Keratinocyte (primary cell): ENCODE measurements around the gene TNNC1. TPM values are rescaled to one million over a fixed set of nuclear protein-coding genes. Genes with fewer than 3 reads are reported as not detected.

Experiments
- DNase-seq: peaks from one replicate; pipeline ENCODE4 v3.0.0-alpha.2; 2011; ENCODE audit warnings: low read depth, missing footprints, low spot score
- FAIRE-seq: peaks from 2 replicates; lab custom pipeline; 2011; peaks lifted over from hg19 to GRCh38; lab: Jason Lieb, UNC
- H2AFZ ChIP-seq: 2 replicates; pipeline ENCODE4 v1.6.0; 2012; ENCODE audit warnings: low read length, control low read depth, inconsistent platforms; ENCODE audit not compliant: control insufficient read depth
- H3K27ac ChIP-seq: 2 replicates; pipeline ENCODE4 v1.5.1; 2011; ENCODE audit warnings: low read length; ENCODE audit not compliant: control insufficient read depth, insufficient read depth
- H3K27me3 ChIP-seq: 3 replicates; pipeline ENCODE4 v1.6.0; 2011; ENCODE audit warnings: low read length; ENCODE audit not compliant: control insufficient read depth, insufficient read depth; ENCODE audit errors: extremely low read depth
- H3K36me3 ChIP-seq, 2 experiments: 2 replicates in 1 of 2; 3 replicates in 1 of 2; pipeline ENCODE4 v1.5.1; 2011; ENCODE audit warnings: low read length in 2 of 2, mild to moderate bottlenecking in 1 of 2; ENCODE audit not compliant: control insufficient read depth in 2 of 2, insufficient read depth in 2 of 2; ENCODE audit errors: extremely low read depth in 1 of 2
- H3K4me1 ChIP-seq: 3 replicates; pipeline ENCODE4 v1.5.1; 2011; ENCODE audit warnings: low read length; ENCODE audit not compliant: control insufficient read depth, insufficient read depth; ENCODE audit errors: extremely low read depth
- H3K4me2 ChIP-seq: 3 replicates; pipeline ENCODE4 v1.6.0; 2011; ENCODE audit warnings: low read depth, low read length; ENCODE audit not compliant: control insufficient read depth, insufficient read depth; ENCODE audit errors: extremely low read depth
- H3K4me3 ChIP-seq, 3 experiments: fragments of 200-600 bp in 1 of 3; sonication (generic) in 1 of 3; 2 replicates in 2 of 3; 3 replicates in 1 of 3; pipeline ENCODE4 v1.5.1; 2011 to 2016; ENCODE audit warnings: low read length in 3 of 3, mild to moderate bottlenecking in 3 of 3, control low read depth in 2 of 3, inconsistent platforms in 1 of 3, low read depth in 1 of 3, mixed read lengths in 1 of 3, mixed run types in 1 of 3, moderate library complexity in 1 of 3; ENCODE audit not compliant: control insufficient read depth in 2 of 3, insufficient read depth in 2 of 3; ENCODE audit errors: extremely low read depth in 1 of 3
- H3K79me2 ChIP-seq: 2 replicates; pipeline ENCODE4 v1.6.0; 2012; ENCODE audit warnings: low read length; ENCODE audit not compliant: control insufficient read depth, insufficient read depth
- H3K9ac ChIP-seq: 3 replicates; pipeline ENCODE4 v1.6.0; 2011; ENCODE audit warnings: low read length; ENCODE audit not compliant: control insufficient read depth, insufficient read depth; ENCODE audit errors: extremely low read depth
- H3K9me1 ChIP-seq: 3 replicates; pipeline ENCODE4 v1.6.0; 2011; ENCODE audit warnings: low read length; ENCODE audit not compliant: control insufficient read depth, insufficient read depth; ENCODE audit errors: extremely low read depth
- H3K9me3 ChIP-seq: 2 replicates; pipeline ENCODE4 v1.5.1; 2012; ENCODE audit warnings: low read depth, low read length; ENCODE audit not compliant: control insufficient read depth
- H4K20me1 ChIP-seq: 3 replicates; pipeline ENCODE4 v1.6.0; 2011; ENCODE audit warnings: low read length; ENCODE audit not compliant: control insufficient read depth, insufficient read depth; ENCODE audit errors: extremely low read depth
- CTCF ChIP-seq, 3 experiments: IDR thresholded peaks in 1 of 3; conservative IDR thresholded peaks in 1 of 3; optimal IDR thresholded peaks in 1 of 3; 2 replicates in 2 of 3; 3 replicates in 1 of 3; pipeline versions ENCODE3 to v1.5.1; 2011; ENCODE audit warnings: low read length in 3 of 3, mild to moderate bottlenecking in 3 of 3, moderate library complexity in 2 of 3, control low read depth in 1 of 3, inconsistent platforms in 1 of 3; ENCODE audit not compliant: insufficient read depth in 2 of 3; ENCODE audit errors: extremely low read depth in 1 of 3
- EZH2 ChIP-seq: IDR thresholded peaks from one replicate; pipeline ENCODE4 v1.6.1; 2012; ENCODE audit warnings: inconsistent platforms, mild to moderate bottlenecking, low read length, moderate library complexity
- dilution Hi-C: fragments of 300-500 bp; cut with MboI; formaldehyde crosslinking; loops from one replicate; pipeline ENCODE4 v1.7.0; 2020; ENCODE audit warnings: low sequenced_read_pairs; ENCODE audit not compliant: extremely low pct_ligation_motif_present
- polyA plus RNA-seq, 5 experiments: library from polyadenylated mRNA; depleted of rRNA in 3 of 5; stranded (reverse) in 3 of 5; stranded (forward) in 1 of 5; unstranded in 1 of 5; fragments of >200 nt; gene quantifications; 1 replicate in 1 of 5; 2 replicates in 3 of 5; 3 replicates in 1 of 5; pipeline versions ENCODE4 v1.2.1 to v1.2.3, GENCODE V29; 2011 to 2012; ENCODE audit warnings: missing spikeins in 2 of 5, low read depth in 1 of 5, low replicate concordance in 1 of 5

TNNC1 gene
- polyA plus RNA-seq, 1 donor (not counting 4 experiments of a cell fraction or from before 2014, with no cell fraction given) = 0.33 TPM

GRCh38 chr3:52446042-52446441 lies 7.8 kb downstream of the TNNC1 start:
- Histone ChIP-seq H3K36me3 (no peaks in the 10 kb centered on the region), H3K4me2 (no peak overlapping the region), H3K4me3 (no peak overlapping the region), H4K20me1 (no peaks in the 10 kb centered on the region), H3K27ac (no peak overlapping the region), H3K9me1 (no peaks in the 10 kb centered on the region), H3K9ac (no peak overlapping the region), H3K27me3 (no peaks in the 10 kb centered on the region), H3K79me2 (no peaks in the 10 kb centered on the region), H3K4me1 (peaks cover 6% of the 10 kb centered on the region), H2AFZ (no peak overlapping the region), H3K9me3 (no peaks in the 10 kb centered on the region)
- DNase-seq (no peak), FAIRE-seq (no peak)
- dilution Hi-C loops = no loop called here
- TF ChIP-seq CTCF (optimal IDR thresholded peaks at IDR 0.05 in 1 of 3, IDR thresholded peaks at IDR 0.05 in 1 of 3, conservative IDR thresholded peaks at IDR 0.05 in 1 of 3; ENCODE audit: extremely low read depth in 1 of 3, insufficient read depth in 2 of 3, low read length in 3 of 3) (no peak), EZH2 (no peak)

GRCh38 chr3:52444860-52445793 lies 8.7 kb downstream of the TNNC1 start, which contains the start of gene SEMA3G:
Gene SEMA3G (minus strand): TSS chr3:52445103. CDS start chr3:52445027, 76 bp downstream.
- H3K79me2 ChIP-seq = no peaks in the 10 kb centered on the region
- no peak within 1 kb of the TSS for H3K27ac ChIP-seq
- FAIRE-seq = no peak
- H3K9me1 ChIP-seq = no peaks in the 10 kb centered on the region
- H3K27me3 ChIP-seq = no peaks in the 10 kb centered on the region
- dilution Hi-C loops = no loop called here
- peaks cover 3% of the 10 kb centered on the region for H3K4me1 ChIP-seq
- no peaks in the 10 kb centered on the region for H4K20me1 ChIP-seq
- H3K4me3 ChIP-seq = no peak within 1 kb of the TSS
- H3K4me2 ChIP-seq = peak within 1 kb of the TSS; percentile 27
- H2AFZ ChIP-seq = peak within 1 kb of the TSS; percentile 33
- H3K36me3 ChIP-seq = no peaks in the 10 kb centered on the region
- TF ChIP-seq CTCF (optimal IDR thresholded peaks at IDR 0.05 in 1 of 3, IDR thresholded peaks at IDR 0.05 in 1 of 3, conservative IDR thresholded peaks at IDR 0.05 in 1 of 3; ENCODE audit: extremely low read depth in 1 of 3, insufficient read depth in 2 of 3, low read length in 3 of 3) (peak in 2 of 3 experiments; percentile 44 to 76), EZH2 (no peak)
- no peak for DNase-seq
- no peak within 1 kb of the TSS for H3K9ac ChIP-seq
- H3K9me3 ChIP-seq = no peaks in the 10 kb centered on the region
